ENCODE data around the gene PLLP. TPM values are rescaled to one million over a fixed set of nuclear protein-coding genes. Genes with fewer than 3 reads are reported as not detected.

Gene PLLP
- total and polyA plus RNA-seq, 10 donors = 4.7 to 53.1 (median 17.2) TPM

DNA sequence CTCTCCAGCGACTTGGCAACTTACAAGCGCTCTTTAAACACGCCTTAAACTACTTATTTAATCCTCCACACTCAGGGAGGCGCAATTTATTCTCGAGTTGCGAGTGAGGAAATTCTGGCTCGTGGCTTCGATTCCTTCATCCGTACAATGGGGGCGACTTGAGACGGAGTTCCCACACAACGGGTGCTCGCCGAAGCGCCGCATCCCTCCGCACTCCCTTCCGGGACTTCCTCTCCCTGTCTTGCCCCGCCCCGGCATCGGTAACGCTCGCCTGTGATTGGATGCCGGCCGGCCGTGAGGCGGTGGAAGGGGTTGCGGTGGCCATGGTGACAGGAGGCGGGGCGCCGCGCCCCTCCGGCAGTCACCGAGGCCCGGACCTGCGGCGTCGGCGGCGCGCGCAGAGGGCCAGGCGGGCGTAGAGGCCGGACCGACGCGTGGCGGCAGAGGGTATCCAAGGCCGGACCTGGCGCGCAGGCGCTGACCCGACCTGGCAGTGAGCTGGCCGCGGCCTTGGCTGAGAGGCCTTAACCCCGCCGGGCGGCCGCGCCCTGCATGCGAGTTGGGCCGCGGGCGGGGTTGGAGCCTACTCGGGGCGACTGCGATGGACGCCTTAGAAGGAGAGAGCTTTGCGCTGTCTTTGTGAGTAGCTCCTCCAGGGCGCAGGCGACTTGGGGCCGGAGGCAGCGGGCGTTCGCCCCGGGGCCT lies 39.6 kb downstream of the PLLP start, which contains the start of gene ARL2BP:
Gene ARL2BP, plus strand, starts transcription at position 493 of the 705 bp plus-strand sequence. Its CDS starts 109 bp downstream, at position 602.
- intact Hi-C loops (cut with DNase I; ENCODE audit: low total_unique reads) = no loop called here
- DNase-seq = peak; percentile 99
- no peaks in the 10 kb centered on the region for H3K9me3 ChIP-seq
- peaks cover 0 to 45% (median 19%) of the 10 kb centered on the region in 6 donors for H3K36me3 ChIP-seq
- peak within 1 kb of the TSS; percentile 72 to 93 (median 88) for H3K27ac ChIP-seq
- H3K27me3 ChIP-seq (replicated peaks in 1 of 7) = no peaks in the 10 kb centered on the region
- TF ChIP-seq POLR2AphosphoS5 (IDR thresholded peaks at IDR 0.05) = peak; percentile 94 to 98 (median 96)
- peak in 3 of 11 experiments; percentile 9 to 35 (median 32) for TF ChIP-seq CTCF (IDR thresholded peaks at IDR 0.05 in 8 of 11, conservative IDR thresholded peaks at IDR 0.05 in 3 of 11)
- peak in 1 of 3 donors; percentile 40 for TF ChIP-seq POLR2A (IDR thresholded peaks at IDR 0.05)
- peak within 1 kb of the TSS; percentile 58 to 86 (median 74) for H3K4me3 ChIP-seq
- H3K4me1 ChIP-seq = peaks cover 11 to 43% (median 31%) of the 10 kb centered on the region in 6 donors
- WGBS, 5 donors = 0 to 1% (median 0%) methylated on average over 25 to 77 of the region's 77 CpGs

GRCh38 chr16:57244463-57244766 lies 40.1 kb downstream of the PLLP start:
- WGBS, 5 donors = 5 to 8% (median 7%) methylated on average over 9 of the region's 9 CpGs
- Histone ChIP-seq H3K9me3 (no peaks in the 10 kb centered on the region), H3K27me3 (replicated peaks in 1 of 7) (no peaks in the 10 kb centered on the region), H3K4me3 (peak overlapping the region; percentile 58 to 86 (median 74)), H3K27ac (peak overlapping the region; percentile 61 to 93 (median 88)), H3K36me3 (peaks cover 0 to 45% (median 14%) of the 10 kb centered on the region in 6 donors), H3K4me1 (peaks cover 11 to 43% (median 31%) of the 10 kb centered on the region in 6 donors)
- intact Hi-C loops (cut with DNase I; ENCODE audit: low total_unique reads) = no loop called here
- no peak for TF ChIP-seq CTCF (IDR thresholded peaks at IDR 0.05 in 8 of 11, conservative IDR thresholded peaks at IDR 0.05 in 3 of 11)
- no peak for DNase-seq

DNA sequence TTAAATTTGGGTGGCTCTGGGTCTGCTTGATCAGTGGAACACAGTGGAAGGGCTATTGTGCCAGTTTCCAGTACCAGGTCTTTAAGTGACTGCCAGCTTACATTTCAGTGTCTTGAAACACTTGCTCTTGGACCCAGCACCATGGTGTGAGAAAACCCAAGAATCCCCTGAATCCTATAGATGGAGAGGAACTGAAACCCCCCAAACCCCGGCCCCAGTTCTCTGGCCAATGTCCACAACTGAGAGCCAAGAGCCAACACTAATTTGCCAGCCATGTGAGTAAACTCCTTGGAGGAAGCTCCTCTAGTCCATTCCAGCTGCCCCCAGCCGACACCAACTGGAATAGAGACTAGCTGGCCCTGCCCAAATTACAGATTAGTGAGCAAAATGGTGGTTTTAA lies 41.8 kb downstream of the PLLP start:
- WGBS, 5 donors = 72 to 100% (median 96%) methylated on average over 2 of the region's 2 CpGs

More for the DNA sequence above, 41.8 kb downstream of the PLLP start:
- TF ChIP-seq POLR2AphosphoS5 (IDR thresholded peaks at IDR 0.05) (no peak), POLR2A (IDR thresholded peaks at IDR 0.05) (no peak), CTCF (IDR thresholded peaks at IDR 0.05 in 8 of 11, conservative IDR thresholded peaks at IDR 0.05 in 3 of 11) (no peak)
- Histone ChIP-seq H3K27ac (no peak overlapping the region), H3K4me3 (no peak overlapping the region), H3K9me3 (no peaks in the 10 kb centered on the region), H3K4me1 (peaks cover 11 to 43% (median 31%) of the 10 kb centered on the region in 6 donors), H3K27me3 (replicated peaks in 1 of 7) (no peaks in the 10 kb centered on the region), H3K36me3 (peaks cover 0 to 45% (median 10%) of the 10 kb centered on the region in 6 donors)
- DNase-seq = no peak
- intact Hi-C loops (cut with DNase I; ENCODE audit: low total_unique reads) = no loop called here

Data from spleen (tissue), 11 donors.